ENCODE measurements around the gene OPRD1. TPM values are rescaled to one million over a fixed set of nuclear protein-coding genes. Genes with fewer than 3 reads are reported as not detected.
A peak's percentile ranks its signal among the peaks of the same experiment; 100 is the strongest.
"Not testable (repeated sequence)": the region's sequence is repeated elsewhere in the genome, so short reads cannot be mapped to it uniquely, and the experiment has no call there.

OPRD1 gene
- polyA plus RNA-seq, 4 donors: 0.31 to 0.33 (median 0.31) TPM

DNA sequence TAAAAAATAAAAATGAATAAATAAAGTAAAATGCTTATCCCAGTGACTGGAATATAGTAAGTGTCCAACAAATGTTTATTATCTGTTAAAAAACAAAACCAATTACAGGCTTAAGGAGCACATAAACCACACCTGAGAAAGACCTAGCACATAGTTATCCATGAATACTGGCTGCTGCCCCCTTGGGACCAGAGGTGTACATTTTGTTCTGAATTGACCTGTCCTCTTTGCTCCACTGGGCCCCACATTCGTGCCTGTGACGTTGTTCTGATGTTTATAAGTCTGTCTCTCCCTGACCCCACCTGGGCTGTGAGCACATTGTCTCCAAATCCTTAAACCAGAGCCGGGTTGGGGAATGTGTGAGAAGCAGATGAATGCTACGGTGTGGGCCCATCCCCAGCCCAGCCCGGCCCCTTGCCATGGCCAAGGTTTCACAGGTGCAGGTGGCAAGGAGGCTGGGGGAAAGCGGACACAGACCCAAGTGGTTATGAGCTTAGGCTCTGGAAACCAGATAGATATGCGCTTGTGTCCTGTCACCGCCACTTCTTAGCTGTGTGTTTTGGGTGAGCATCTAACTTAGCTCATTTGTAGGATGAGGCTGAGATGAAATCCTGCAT is 29.1 kb downstream of the OPRD1 start:
- no peak for DNase-seq (ENCODE audit: low read depth in 4 of 4, low spot score in 3 of 4)

- DNase-seq (ENCODE audit: low read depth in 4 of 4, low spot score in 3 of 4): no peak
These were observed 34.0 kb downstream of the OPRD1 start for GRCh38 chr1:28845786-28846543.

DNA sequence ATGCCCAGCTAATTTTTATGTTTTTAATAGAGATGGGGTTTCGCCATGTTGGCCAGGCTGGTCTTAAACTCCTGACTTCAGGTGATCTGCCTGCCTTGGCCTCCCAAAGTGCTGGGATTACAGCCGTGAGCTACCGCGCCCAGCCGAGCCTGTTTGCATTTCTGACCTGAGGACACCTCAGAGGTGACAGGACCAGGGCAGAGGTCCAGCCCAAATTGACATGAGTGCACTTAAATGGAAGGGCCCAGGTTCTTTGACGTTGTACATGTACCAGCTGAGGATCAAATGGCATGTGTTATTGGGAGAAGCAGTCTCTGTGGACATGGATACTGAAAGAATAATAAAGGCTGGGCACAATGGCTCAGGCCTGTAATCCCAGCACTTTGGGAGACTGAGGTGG is 35.2 kb downstream of the OPRD1 start:
- not testable (repeated sequence) for DNase-seq (ENCODE audit: low read depth in 4 of 4, low spot score in 3 of 4)

DNA sequence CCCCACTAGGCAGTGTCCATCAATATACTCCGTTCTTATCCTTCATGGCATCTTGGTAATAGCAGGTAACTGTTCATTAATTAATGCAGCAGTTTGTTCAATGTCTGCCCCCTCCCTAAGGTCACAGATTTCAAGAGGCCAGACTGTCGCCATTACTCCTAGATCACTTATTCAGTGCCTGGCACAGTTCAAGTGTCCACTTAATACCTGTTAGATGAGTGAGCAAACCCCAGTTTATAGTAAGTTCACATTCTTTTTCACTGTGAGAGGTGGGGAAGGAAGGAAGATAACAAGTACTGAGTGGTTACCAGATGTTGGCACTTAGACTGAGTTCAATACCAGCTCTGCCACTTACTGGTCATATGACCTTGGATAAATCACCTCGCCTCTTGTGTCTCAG is 36.4 kb downstream of the OPRD1 start:
- DNase-seq (ENCODE audit: low read depth in 4 of 4, low spot score in 3 of 4): no peak

GRCh38 chr1:28853093-28853742 is 41.2 kb downstream of the OPRD1 start:
- DNase-seq (ENCODE audit: low read depth in 4 of 4, low spot score in 3 of 4): no peak

DNA sequence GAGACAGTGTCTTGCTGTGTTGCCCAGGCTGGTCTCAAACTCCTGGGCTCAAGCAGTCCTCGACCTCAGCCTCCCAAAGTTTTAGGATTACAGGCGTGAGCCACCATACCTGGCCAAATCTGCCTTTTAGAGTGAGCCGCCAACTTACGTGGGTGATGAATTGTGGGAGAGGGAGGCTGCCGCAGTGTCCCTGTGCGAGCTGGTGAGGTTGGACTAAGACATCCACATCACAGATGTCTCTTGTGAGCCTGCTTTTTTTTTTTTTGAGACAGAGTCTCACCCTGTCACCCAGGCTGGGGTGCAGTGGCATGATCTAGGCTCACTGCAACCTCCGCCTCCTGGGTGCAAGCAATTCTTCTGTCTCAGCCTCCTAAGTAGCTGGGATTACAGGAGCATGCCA is 42.4 kb downstream of the OPRD1 start:
- DNase-seq (ENCODE audit: low read depth in 4 of 4, low spot score in 3 of 4): not testable (repeated sequence)

DNA sequence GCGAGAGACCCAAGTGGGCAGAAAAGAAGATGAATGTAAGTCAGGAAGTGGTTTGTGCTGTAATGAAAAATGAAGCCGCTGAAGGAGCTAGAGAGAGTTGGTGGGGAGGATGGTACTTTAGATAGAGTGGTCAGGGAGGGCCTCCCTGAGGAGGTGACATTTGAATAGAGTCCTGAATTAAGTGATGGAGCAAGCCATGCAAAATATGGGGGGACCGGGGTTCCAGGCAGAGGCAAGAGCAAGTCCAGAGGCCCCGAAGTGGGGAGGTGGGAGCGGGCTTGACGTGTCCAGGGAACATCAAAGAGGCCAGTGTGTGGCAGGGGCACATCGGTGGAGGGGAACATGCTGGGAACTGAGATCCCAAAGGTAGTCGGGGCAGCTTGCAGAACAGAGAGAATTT is 43.1 kb downstream of the OPRD1 start:
- no peak for DNase-seq (ENCODE audit: low read depth in 4 of 4, low spot score in 3 of 4)

DNA sequence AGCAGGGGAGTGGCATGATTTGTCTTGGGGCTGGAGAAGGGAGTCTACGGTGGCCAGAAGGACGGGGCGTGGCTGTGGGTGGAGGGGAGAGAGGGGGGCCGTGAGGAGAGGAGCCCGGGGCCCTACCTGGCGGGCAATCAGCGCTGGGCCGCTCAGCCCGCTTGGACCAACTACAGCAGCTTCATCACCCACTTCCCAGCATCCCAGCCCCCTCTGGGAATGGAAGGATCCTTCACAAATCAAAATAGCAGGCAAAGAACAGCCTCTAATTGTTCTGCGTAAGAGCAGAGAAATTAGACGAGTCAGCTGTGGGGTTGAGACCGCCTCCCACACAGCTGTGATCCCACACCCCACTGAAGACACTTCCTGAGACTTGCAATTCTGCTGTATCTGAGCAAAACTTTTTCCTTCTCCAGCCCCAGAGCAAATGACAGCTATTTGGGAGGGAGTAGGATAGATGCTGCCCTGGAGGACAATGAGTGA is 43.5 kb downstream of the OPRD1 start:
- no peak for DNase-seq (ENCODE audit: low read depth in 4 of 4, low spot score in 3 of 4)

GRCh38 chr1:28855969-28856368 is 44.0 kb downstream of the OPRD1 start:
- no peak for DNase-seq (ENCODE audit: low read depth in 4 of 4, low spot score in 3 of 4)

DNA sequence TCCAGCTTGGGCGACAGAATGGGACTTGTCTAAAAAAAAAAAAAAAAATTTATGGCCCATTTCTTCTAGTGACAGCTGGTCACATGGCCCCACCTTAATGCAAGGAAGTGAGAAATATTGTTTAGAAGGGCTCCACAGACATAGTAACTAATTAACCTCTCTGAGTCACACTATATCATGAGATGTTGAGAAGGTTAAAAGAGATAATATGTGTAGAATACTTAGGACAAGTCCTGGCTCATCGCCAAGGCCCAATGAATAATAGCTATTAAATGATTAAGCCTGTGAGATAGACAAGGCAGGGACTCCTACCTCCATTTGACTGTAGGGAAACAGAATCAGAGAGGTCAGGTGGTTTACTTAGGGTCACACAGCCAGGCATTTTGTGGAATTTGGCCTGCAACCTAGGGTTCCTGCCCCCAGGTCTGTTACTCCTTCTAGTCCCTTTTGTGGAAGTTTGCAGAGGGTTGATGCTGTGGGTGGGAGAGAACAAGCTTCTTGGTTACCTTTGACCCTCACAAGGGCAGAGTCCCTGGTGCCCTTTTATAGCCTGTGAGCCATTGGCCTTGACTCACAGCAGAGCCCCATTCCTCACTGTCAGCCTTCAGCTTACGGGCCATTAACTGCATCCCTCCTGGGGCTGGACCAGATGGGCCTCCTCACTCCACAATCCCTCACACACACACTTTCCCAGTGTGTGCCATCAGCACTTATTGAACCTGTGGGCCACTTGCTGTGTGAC is 48.5 kb downstream of the OPRD1 start:
- no peak for DNase-seq (ENCODE audit: low read depth in 4 of 4, low spot score in 3 of 4)

DNA sequence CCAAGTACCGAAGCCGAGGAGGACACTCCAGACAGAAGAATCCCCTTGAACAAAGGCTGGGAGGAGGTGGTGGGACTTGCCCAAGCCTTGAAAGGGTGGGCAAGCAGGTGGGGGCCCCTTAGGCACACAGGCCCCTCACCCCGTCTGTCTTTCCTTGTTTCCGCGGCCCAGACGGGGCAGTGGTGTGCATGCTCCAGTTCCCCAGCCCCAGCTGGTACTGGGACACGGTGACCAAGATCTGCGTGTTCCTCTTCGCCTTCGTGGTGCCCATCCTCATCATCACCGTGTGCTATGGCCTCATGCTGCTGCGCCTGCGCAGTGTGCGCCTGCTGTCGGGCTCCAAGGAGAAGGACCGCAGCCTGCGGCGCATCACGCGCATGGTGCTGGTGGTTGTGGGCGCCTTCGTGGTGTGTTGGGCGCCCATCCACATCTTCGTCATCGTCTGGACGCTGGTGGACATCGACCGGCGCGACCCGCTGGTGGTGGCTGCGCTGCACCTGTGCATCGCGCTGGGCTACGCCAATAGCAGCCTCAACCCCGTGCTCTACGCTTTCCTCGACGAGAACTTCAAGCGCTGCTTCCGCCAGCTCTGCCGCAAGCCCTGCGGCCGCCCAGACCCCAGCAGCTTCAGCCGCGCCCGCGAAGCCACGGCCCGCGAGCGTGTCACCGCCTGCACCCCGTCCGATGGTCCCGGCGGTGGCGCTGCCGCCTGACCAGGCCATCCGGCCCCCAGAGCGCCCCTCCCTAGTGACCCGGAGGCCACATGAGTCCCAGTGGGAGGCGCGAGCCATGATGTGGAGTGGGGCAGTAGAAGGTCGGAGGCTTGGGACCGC is 50.8 kb downstream of the OPRD1 start:
- no peak for DNase-seq (ENCODE audit: low read depth in 4 of 4, low spot score in 3 of 4)

DNA sequence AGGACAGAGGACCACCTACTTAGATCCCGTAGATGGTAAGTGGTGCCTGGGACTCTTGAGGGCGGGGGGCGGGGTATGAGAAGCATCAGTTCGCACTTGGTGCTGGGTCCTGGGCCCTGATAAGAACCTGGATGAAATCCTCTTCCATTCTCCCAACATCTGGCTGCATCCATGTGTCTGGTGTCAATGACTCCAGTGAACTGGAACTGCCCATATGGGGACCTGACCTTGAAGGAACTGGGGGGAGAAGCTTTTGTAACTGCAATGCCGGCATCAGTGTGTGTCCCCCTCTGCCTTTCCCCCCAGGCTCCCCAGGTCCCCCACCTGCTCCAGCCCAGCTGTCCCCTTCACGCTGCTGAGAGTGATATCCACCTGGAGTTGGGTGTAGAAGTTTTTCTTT is 52.7 kb downstream of the OPRD1 start:
- no peak for DNase-seq (ENCODE audit: low read depth in 4 of 4, low spot score in 3 of 4)

GRCh38 chr1:28865997-28866650 is 54.2 kb downstream of the OPRD1 start:
- DNase-seq (ENCODE audit: low read depth in 4 of 4, low spot score in 3 of 4): no peak

DNA sequence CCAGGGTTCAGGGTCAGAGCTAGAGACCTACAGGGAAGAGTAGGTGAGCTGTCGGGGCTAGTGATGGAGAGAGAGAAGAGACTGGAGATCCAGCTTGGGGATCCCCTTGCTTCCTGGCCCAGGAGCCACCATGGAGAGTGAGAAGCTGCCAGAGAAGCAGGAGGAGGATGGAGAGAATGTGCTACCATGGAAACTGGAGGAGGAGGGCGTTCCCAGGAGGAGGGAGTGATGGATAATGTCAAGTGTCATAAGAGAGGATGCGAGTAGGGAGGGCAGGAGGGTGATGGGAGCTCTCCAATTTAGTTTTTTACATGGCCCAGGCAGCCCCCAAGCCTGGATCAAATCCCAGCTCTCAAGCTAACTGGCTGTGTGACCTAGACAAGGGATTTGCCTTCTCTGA is 55.9 kb downstream of the OPRD1 start:
- no peak for DNase-seq (ENCODE audit: low read depth in 4 of 4, low spot score in 3 of 4)

DNA sequence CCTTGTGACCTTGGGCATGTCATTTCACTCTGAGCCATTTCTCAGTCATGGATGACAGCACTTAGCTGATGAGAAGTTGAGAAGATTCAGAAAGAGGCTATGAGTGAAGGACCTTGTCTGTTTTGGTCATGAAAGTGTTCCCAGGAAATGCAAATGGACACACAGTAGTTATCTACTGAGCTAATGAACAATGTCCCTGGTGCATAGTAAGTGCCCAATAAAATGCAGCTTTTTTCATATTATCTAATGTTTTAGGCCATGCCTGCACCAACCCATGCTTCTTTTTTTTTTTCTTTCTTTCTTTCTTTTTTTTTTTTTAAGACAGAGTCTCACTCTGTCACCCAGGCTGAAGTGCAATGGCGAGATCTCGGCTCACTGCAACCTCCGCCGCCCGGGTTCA is 58.0 kb downstream of the OPRD1 start:
- DNase-seq (ENCODE audit: low read depth in 4 of 4, low spot score in 3 of 4): no peak

DNA sequence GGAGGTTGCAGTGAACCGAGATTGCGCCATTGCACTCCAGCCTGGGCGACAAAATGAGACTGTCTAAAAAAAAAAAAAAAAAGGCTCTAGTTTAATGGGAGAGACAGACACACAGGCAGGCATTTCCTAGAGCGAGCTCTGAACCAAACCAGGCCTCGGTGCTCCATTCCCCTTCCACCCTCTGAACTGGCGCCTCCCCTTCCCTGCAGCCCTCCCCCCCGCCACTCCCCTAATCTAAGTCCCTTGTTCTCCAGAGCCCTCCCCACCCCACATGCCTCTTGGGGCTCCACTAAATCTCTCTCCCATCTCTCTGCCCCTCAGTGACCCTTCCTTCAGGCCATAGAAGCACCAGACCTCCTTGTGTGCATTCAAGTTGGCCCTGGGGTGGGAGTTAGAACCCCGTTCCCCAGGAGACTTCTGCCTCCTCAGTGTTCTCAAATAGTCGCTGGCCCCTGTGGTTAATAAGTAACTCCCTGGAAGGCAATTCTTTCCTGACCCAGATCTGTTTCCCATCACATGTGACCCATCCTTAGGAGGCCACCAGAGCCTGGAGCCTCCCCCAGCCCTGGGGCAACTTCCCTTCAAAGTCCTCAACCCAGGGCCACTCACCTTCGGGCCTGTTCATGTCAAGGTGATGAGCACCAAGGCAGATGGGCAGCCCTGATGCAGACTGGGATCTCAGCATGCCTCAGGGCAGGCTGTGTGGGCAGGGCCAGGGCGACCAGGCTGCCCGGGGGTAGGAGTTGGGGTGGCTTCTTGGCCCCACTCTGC is 59.8 kb downstream of the OPRD1 start:
- no peak for DNase-seq (ENCODE audit: low read depth in 4 of 4, low spot score in 3 of 4)

- DNase-seq (ENCODE audit: low read depth in 4 of 4, low spot score in 3 of 4): not testable (repeated sequence)
These were observed 63.2 kb downstream of the OPRD1 start for GRCh38 chr1:28875134-28875533.

GRCh38 chr1:28877132-28877781 is 65.3 kb downstream of the OPRD1 start:
- DNase-seq (ENCODE audit: low read depth in 4 of 4, low spot score in 3 of 4): peak; percentile 45 to 75 (median 70)
